EL (cell line): ENCODE data around the gene IRX2.

ENCODE experiments used
- DNase-seq: peaks from one replicate; pipeline ENCODE4 v3.0.0-alpha.2; 2016

IRX2 gene

GRCh38 chr5:2751592-2752021 lies at the start of gene IRX2:
TSS of gene IRX2 (minus strand) at chr5:2751677. CDS start at chr5:2751413, 264 bp downstream.
- peak; percentile 97 for DNase-seq

GRCh38 chr5:2800035-2800434 lies 48.6 kb upstream of the IRX2 start:
- DNase-seq: no peak

GRCh38 chr5:2797981-2798380 lies 46.5 kb upstream of the IRX2 start:
- DNase-seq: peak; percentile 27

- DNase-seq: no peak
Observed at GRCh38 chr5:2797160-2797559, 45.7 kb upstream of the IRX2 start.

- no peak for DNase-seq
Observed at GRCh38 chr5:2783223-2783622, 31.7 kb upstream of the IRX2 start.

GRCh38 chr5:2782658-2783057 lies 31.2 kb upstream of the IRX2 start:
- DNase-seq: no peak

- DNase-seq: no peak
Observed at GRCh38 chr5:2780421-2781171, 29.1 kb upstream of the IRX2 start.

GRCh38 chr5:2779459-2779858 lies 28.0 kb upstream of the IRX2 start:
- DNase-seq: no peak

GRCh38 chr5:2776337-2777302 lies 25.1 kb upstream of the IRX2 start:
- no peak for DNase-seq

- DNase-seq: no peak
Observed at GRCh38 chr5:2773327-2773726, 21.9 kb upstream of the IRX2 start.

GRCh38 chr5:2767089-2767488 lies 15.6 kb upstream of the IRX2 start:
- no peak for DNase-seq

- DNase-seq: no peak
Observed at GRCh38 chr5:2764581-2764980, 13.1 kb upstream of the IRX2 start.

- no peak for DNase-seq
Observed at GRCh38 chr5:2763533-2763794, 12.0 kb upstream of the IRX2 start.

- no peak for DNase-seq
Observed at GRCh38 chr5:2762744-2763532, 11.5 kb upstream of the IRX2 start.

- DNase-seq: no peak
Observed at GRCh38 chr5:2761921-2762488, 10.5 kb upstream of the IRX2 start.

- DNase-seq: no peak
Observed at GRCh38 chr5:2759696-2760461, 8.4 kb upstream of the IRX2 start.

GRCh38 chr5:2759091-2759490 lies 7.6 kb upstream of the IRX2 start:
- DNase-seq: no peak

- DNase-seq: no peak
Observed at GRCh38 chr5:2758632-2759031, 7.2 kb upstream of the IRX2 start.

GRCh38 chr5:2757563-2758351 lies 6.3 kb upstream of the IRX2 start:
- DNase-seq: peak; percentile 99

- DNase-seq: peak; percentile 89
Observed at GRCh38 chr5:2756211-2757152, 5.0 kb upstream of the IRX2 start.
